ENCODE results near the gene FEZ2. TPM values are rescaled to one million over a fixed set of nuclear protein-coding genes. Genes with fewer than 3 reads are reported as not detected.

The FEZ2 gene
- total RNA-seq, 1 donor from 2014 or later, result 18.6 TPM

DNA sequence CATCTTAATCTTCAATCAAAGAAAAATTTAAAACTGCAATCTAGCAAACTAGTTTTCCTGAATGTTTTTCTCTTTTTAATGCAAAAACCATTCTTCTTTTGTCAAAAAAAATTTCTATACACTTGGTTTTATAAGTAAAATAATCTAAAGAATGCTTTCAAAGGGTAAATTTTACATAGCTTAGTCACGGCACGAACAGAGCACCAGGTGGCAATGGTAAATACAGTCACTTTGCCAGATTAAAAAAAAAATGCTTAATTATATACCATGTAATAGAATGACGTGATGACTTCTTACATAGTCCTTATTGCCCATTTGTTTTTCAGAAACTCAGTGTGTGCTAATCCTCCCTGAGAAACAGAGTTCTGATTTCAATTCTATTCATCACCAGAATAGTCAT is 10.4 kb downstream of the FEZ2 start:
- intact Hi-C loops (cut with micrococcal nuclease), result no loop called here

DNA sequence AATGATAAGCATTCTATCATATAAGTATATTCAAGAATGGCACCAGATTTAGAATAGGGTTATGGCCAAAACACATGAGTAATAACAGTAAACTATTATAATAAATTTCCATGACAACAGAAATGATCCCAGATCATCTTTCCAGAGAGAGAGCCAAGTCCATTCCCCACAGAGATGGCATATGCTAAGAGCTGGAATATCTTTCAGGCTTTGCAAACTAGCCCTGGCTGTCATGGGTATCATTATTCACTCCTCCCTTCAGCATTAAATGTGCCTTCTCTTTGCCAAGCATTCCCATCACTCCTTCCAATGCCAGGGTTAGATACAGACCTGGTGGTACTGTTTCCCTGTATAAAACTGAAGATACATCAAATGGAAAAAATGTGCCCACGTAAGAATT is 10.9 kb downstream of the FEZ2 start:
- intact Hi-C loops (cut with micrococcal nuclease), result no loop called here

DNA sequence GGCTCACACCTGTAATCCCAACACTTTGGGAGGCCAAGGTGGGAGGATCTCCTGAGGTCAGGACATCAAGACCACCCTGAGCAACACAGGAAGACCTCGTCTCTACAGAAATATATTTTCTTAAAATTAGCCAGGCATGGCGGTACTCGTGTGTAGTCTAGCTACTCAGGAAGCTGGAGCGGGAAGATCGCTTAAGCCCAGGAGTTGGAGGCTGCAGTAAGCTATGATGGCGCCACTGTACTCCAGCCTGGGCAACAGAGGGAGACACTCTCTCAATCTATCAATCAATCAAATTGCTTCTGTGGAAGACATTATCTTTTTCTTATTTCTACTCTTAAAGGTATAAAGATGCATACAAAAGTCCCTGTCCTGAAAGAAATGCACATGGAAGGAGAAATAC is 11.3 kb downstream of the FEZ2 start:
- intact Hi-C loops (cut with micrococcal nuclease), result no loop called here

DNA sequence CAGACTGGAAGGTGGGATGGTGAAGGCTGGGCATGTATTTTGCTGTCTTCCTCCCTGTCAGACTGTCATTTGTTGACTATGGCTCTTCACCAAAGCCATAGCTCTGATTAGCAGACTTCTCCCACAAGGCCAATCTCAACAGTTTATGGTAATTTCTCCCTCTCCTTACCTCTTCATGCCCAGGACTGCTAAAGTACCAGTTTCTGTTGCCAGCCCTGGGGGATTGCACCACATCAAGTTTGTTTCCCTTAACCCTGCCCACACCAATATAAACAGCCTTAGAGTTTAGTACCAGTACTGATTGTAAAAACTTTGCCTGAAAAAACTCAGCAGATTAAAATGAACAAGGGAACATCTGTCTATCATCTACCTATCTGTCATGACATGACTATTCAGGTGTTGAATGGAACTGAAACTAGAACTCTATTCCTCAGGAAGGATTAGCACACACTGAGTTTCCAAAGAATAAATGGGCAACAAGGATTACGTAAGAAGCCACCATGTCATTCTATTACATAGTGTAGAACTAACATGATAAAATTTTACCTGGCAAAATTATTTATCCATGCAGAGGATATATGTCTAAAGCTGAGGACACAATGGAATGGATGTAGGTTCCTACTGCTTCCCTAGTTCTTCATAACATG is 13.7 kb downstream of the FEZ2 start:
- intact Hi-C loops (cut with micrococcal nuclease), result no loop called here

DNA sequence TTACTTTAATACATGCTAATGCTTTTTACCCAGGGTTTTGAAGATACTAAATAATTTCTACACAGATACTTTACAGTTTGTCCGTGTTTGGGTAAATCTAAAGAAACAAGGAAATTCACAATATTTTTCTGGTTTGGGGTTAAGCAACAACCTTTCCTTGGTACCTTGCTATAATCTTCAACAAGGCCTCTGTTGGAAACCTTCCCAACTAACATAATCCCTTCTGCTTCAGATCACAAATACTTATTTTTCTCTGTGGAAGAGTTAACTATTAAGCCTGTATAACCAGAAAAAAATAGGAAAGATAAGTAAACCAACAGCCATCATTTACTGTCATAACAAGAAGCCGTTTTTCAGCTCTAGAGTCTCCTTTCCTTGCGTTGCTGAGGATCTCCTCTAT is 15.0 kb downstream of the FEZ2 start:
- intact Hi-C loops (cut with micrococcal nuclease), result no loop called here

DNA sequence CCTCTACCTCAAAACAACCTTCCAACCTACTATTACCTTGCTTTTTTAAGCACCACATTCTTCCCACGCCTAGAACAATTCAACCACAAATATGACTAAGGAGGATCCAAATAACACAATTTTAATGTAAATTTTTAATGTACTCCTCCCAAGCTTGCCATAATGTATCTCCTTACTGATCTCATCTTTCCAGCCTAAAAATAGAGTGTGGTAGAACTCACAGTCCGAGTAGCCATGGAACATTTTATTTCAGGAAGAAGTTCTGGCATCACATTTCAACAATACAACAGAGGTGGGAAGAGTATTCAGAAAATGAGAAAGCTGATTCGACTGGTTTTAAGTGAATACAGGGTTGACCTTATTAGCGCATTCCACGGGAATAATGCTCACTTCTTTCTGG is 15.4 kb downstream of the FEZ2 start:
- intact Hi-C loops (cut with micrococcal nuclease), result no loop called here

DNA sequence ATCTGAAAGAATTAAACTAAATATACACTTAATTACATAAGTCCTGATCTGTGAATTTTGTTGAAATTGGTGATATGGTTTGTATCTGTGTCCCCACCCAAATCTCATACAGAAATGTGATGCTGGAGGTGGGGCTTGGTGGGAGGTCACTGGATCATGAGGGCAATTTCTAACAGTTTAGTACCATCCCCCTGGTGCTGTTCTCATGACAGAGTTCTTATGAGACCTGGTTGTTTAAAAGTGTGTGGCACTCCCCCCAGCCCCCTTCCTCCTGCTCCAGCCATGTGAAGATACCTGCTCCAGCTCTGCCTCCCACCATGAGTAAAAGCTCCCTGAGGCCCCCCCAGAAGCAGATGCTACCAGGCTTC is 18.7 kb downstream of the FEZ2 start:
- intact Hi-C loops (cut with micrococcal nuclease), result no loop called here

DNA sequence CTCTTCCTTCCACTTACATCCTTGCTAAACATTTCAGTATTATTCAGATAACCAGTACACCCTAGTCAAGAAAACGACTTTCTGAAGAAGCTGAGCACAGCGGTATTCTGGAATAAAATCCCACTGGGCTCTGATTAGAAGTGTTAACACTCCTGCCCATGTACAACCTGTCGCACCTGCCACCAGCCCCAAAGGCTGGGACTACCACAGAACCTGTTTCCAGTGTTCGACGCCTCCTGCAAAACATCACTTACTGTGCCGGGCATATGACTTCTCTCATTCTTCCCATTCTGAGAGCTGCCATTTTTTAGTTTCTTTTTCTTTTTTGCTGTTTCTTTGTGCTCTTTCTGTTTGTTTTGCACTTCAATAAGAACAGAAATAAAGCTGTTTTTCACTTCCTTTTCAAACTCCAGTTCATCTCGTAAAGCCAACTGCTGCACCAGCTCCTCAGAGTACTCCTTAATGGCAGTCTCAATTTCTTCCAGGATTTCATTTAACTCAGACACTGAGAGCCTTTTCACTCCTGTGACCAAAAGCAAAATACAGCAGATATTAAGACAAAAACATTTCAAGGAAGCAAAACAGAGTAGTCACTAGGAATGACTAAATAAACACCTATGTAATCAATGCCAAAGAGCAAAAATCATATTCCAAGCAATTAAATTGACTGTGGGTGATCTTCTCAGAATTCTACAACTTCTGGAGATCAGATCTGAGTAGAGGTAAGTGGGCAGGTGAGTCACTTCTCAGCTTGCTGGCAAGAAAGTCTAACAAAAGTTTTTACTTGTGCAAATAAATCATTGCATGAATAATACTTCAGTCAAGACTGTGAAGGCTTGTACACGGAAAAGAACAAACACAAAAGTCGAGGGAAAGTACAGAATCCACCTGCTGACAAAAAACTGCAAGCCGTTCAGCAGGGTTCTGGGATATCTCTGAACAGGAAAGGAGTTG is 19.3 kb downstream of the FEZ2 start:
- intact Hi-C loops (cut with micrococcal nuclease), result no loop called here

DNA sequence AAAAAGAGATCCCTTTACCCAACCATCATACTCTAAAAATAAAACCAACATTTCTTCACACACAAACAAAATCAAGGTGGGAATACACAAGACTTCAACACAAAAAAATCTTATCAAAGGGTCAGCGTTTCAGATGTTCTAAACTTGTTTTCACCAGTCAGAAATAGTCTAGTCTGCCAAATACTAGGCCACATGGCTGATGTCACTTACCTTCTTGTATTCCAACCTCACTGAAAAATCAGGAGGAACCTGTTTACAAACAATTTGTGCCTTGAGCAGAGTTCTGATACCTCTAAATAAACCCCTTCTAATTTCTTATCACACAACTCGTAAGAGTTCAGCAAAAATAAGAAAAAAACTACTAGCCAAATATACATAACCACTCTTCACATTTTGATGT is 20.1 kb downstream of the FEZ2 start:
- intact Hi-C loops (cut with micrococcal nuclease), result no loop called here

DNA sequence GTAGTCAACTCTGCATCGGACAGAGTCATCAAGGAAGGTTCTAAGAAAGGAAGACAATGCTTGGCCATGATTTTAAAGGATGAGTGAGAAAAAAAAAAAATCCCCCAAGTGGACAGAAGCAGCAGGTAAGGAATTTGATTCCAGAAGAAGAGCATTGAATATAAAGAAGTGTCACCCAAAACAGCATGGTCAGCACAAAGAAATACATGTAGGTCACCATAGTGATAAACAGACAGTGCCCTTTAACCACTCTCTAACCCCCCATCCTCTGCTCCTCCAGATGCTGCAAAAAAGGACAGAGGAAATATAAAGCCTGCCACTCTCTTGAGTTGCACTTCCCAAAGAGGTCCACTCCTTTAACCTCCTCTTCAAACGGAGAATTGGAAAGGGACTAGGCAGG is 23.4 kb downstream of the FEZ2 start:
- intact Hi-C loops (cut with micrococcal nuclease), result no loop called here

DNA sequence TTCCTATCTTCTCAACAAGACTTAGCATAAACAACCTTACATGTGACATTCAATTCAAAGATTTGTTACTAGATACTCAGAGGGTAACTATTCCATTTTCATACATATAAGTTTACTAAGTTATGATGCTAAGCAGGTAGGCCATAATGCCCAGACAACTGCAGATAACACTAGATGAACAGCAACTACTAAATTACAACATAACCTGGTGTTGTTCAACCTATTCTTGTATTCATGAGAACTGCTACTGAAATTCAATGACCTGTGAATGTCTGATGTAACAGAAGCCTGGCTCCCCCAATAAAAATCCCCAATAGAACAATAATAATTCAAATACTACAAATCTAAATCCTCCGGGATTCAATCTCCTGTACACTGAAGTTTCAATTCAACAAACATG is 24.8 kb downstream of the FEZ2 start:
- intact Hi-C loops (cut with micrococcal nuclease), result no loop called here

DNA sequence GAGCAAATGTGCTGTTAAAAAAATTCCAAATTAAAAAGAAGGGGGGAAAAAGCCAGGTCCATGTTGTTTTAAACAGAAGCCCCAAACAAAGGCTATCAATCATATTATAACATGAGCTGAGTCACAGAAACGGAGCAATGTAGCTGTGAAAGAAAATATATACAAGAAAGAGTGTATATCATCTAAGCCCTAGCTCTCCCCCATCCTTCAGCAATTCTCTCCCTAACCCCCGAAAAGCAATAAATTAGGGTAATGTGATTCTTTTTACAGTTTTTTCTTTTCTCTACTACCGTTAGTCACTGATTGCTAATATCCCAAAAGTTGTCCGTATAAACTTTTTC is 25.3 kb downstream of the FEZ2 start:
- intact Hi-C loops (cut with micrococcal nuclease), result no loop called here

DNA sequence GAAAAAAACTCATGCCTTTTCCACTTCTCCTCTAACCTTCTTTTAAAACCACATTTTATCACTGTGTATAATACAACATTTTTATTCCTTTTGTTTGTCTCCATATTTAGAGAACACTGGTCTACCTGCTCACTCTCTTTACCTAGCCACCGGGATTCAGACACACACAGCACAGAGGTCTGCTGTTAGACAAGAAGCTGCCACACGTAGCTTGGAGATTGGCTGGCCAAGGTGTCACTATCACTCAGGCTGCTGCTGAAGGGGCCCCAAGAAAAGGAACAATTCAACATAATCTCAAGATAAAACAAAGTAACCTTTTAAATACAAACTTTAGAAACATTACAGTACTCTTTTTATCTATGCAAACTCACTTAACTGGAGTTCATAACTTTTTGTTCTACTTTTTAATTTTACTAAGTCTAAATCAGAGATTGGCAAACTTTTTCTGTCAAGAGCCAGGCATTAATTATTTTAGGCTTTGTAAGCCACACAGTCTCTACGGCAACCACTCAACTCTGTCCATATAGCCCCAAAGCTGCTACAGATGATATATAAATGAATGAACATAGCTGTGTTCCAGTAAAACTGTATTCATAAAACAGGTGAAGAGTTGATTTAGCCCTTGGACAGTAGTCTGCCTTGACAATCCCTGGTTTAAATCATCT is 25.8 kb downstream of the FEZ2 start:
- intact Hi-C loops (cut with micrococcal nuclease), result no loop called here

DNA sequence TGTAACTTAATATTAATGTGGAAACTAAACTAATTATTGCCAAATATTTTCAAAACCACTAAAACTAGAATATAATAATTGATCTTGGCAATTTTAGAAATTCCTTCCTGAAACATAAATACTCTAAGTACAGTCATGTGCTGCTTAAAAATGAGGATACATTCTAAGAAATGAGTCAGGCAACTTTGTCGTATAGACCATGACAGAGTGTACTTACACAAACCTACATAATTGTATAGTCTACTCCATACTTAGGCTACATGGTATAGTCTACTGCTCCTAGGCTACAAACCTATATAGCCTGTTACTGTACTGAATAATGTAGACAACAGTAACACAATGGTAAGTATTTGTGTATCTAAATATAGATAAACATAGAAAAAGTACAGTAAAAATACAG is 27.6 kb downstream of the FEZ2 start:
- intact Hi-C loops (cut with micrococcal nuclease), result no loop called here

DNA sequence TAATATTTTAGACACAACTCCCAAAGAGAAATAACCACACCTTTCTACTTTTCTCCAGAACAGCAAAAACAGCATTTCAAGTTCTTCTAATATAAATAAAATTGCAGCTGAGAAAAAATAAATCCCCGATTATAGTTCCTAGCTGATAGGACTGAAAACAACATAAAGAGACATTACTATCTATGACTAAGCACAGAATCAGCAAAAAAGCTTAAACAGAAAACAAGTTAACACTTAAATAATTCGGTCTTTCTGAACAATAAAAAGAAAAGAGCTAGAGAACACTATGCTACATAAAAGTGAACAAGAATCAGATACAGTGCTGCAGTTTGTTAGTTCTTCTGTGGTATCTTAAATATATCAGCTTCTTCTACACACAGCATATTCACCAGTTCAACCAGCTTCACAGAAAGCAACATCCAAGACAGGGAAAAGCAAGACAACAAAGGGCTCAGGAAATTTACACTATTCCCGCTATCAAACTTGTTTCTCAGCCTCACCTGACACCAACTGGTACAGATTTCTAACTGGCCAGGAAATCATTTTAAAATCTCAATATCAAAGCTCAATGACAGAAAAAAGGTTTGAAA is 28.6 kb downstream of the FEZ2 start:
- intact Hi-C loops (cut with micrococcal nuclease), result no loop called here

DNA sequence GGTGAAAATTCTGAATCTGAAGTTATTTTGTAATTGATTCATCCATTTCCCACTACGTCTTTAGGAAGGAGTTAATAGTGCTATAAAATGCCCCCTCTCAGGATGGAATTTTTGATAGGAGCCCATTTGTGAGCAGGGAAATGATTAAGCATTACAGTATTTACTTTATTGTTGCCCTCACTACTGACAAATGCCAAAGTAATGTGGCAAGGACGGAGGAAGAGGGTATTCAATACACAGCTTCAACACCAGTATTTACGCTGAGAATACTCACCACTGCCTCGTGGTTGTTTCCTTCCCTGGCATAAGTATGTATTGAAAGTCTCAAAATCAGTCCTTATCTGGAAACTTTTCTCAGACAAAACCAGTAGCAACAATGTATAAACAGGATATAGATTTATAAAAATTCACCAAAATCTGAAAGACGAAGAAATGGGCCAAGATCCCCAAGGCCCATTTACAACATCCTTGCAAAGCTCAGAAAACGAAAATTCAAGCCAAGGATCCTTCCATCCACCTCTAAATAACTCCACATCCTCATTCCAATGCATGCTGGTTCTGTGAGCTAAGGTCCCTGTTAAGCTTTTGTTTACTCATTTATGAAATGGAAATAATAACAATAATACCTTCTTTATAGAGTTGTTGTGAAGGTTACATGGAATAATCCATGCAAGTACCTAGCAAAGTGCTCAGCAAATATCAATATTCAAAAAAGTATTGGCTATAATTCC is 29.3 kb downstream of the FEZ2 start:
- intact Hi-C loops (cut with micrococcal nuclease), result no loop called here

DNA sequence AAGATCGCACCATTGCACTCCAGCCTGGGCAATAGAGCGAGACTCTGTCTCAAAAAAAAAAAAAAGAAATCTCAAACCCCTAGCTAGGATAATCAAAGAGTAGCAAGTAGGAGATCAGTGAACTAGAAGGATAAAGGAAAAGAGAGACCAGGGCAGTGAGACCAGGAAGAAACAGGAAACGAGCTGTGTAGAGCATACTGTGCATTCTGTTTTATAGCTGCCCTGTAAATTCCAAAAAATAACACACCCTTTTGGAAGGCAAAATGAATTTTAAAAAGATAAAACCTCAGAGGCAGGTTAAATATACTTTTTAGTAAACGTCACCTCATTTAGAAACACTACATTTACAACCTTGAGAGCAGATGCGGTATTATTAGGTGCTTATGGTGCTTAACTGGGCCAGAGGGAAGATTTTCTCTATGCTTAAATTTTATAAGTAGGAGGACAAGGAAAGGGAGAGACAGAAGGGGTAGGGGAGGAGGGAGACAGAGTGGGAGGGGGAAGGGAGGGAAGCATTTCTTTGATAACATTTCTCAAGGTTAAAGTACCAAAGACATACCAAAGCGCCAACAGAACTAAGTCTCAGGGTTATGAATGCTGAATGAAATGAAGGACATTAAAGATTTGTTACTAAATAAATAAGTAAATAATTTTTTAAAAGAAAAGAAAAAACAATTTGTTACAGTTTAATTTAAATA is 30.1 kb downstream of the FEZ2 start:
- intact Hi-C loops (cut with micrococcal nuclease), result no loop called here

DNA sequence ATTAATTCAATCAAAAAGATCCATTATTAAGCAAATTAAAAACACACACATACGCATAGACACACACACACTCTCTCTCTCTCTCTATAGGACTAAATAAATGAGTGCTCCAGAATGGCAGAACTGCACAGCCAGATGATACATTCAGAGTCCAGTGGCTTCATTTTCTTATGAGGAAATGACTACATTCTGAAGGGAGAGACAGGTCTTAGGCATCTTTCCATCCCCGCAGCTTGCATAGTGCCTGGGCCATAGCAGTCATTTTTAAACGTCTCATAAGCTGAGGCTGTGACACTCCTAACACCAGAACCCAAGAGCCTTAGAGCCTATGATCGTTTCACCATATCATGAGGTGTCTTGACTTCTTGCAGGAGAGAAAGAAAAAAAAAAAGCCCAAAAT is 31.1 kb downstream of the FEZ2 start:
- intact Hi-C loops (cut with micrococcal nuclease), result no loop called here

DNA sequence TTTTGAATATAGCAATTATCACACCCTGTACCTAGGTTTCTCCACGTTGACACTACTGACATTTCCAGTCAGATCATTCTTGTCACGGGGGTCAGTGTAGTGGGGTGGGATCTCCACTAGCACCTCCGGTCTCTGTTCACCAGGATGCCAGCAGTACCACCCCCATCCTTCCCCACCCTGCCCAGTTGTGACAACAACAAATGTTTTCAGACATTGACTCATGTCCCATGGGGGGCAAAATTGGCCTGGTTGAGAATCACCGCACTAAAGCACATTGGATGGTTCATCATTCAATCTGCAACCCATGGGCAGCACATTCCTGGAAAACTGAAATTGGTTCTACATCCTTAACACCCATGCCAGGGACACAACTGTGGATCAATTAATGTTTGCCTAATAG is 32.3 kb downstream of the FEZ2 start:
- intact Hi-C loops (cut with micrococcal nuclease), result no loop called here

DNA sequence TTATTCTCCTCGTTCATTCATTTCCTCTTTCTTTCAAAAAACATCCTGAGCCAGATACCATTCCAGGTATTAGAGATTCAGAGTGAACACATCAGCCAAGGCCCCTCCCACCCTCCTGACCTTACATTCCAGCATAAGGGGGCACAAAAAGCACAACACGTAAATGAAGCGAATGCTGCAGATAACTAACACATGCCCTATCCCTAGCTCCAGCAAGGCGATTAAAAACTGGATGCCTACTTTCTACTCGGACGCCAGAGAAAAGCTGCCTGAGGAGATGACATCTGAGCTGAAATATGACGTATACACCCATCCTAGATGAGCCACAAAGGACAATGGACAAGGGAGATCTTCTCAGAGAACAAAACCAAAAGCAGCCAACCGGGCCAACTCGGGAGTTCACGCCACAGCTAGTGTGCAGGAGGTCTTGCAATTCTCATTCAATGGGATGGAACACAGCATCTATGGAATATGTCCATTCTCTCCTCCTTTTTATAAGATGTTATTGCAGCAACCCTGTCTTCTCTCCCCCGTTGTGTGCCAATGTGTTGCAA is 33.5 kb downstream of the FEZ2 start:
- intact Hi-C loops (cut with micrococcal nuclease), result no loop called here
